ENCODE measurements around the gene SEMA5A.

- TF ChIP-seq, protein P1, sequence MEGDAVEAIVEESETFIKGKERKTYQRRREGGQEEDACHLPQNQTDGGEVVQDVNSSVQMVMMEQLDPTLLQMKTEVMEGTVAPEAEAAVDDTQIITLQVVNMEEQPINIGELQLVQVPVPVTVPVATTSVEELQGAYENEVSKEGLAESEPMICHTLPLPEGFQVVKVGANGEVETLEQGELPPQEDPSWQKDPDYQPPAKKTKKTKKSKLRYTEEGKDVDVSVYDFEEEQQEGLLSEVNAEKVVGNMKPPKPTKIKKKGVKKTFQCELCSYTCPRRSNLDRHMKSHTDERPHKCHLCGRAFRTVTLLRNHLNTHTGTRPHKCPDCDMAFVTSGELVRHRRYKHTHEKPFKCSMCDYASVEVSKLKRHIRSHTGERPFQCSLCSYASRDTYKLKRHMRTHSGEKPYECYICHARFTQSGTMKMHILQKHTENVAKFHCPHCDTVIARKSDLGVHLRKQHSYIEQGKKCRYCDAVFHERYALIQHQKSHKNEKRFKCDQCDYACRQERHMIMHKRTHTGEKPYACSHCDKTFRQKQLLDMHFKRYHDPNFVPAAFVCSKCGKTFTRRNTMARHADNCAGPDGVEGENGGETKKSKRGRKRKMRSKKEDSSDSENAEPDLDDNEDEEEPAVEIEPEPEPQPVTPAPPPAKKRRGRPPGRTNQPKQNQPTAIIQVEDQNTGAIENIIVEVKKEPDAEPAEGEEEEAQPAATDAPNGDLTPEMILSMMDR (IDR thresholded peaks at IDR 0.05; ENCODE audit: insufficient read depth, low read length): no peak
- TF ChIP-seq, protein P2, sequence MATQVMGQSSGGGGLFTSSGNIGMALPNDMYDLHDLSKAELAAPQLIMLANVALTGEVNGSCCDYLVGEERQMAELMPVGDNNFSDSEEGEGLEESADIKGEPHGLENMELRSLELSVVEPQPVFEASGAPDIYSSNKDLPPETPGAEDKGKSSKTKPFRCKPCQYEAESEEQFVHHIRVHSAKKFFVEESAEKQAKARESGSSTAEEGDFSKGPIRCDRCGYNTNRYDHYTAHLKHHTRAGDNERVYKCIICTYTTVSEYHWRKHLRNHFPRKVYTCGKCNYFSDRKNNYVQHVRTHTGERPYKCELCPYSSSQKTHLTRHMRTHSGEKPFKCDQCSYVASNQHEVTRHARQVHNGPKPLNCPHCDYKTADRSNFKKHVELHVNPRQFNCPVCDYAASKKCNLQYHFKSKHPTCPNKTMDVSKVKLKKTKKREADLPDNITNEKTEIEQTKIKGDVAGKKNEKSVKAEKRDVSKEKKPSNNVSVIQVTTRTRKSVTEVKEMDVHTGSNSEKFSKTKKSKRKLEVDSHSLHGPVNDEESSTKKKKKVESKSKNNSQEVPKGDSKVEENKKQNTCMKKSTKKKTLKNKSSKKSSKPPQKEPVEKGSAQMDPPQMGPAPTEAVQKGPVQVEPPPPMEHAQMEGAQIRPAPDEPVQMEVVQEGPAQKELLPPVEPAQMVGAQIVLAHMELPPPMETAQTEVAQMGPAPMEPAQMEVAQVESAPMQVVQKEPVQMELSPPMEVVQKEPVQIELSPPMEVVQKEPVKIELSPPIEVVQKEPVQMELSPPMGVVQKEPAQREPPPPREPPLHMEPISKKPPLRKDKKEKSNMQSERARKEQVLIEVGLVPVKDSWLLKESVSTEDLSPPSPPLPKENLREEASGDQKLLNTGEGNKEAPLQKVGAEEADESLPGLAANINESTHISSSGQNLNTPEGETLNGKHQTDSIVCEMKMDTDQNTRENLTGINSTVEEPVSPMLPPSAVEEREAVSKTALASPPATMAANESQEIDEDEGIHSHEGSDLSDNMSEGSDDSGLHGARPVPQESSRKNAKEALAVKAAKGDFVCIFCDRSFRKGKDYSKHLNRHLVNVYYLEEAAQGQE (IDR thresholded peaks at IDR 0.05; ENCODE audit: insufficient replicate concordance, low read depth): no peak
- no peak for TF ChIP-seq POLR2AphosphoS5 (IDR thresholded peaks at IDR 0.05; ENCODE audit: low read depth)
- TF ChIP-seq SPI1 (IDR thresholded peaks at IDR 0.05; ENCODE audit: borderline replicate concordance, low read depth): no peak
- TF ChIP-seq GABPA (IDR thresholded peaks at IDR 0.05; ENCODE audit: low read depth): no peak
Measured at GRCh38 chr5:9174446-9174845, 371.4 kb downstream of the SEMA5A start.
